ENCODE measurements around the gene SLX4IP. TPM values are rescaled to one million over a fixed set of nuclear protein-coding genes. Genes with fewer than 3 reads are reported as not detected.

The SLX4IP gene
- total RNA-seq, 2 donors from 2014 or later = 3.8 to 9.1 TPM

DNA sequence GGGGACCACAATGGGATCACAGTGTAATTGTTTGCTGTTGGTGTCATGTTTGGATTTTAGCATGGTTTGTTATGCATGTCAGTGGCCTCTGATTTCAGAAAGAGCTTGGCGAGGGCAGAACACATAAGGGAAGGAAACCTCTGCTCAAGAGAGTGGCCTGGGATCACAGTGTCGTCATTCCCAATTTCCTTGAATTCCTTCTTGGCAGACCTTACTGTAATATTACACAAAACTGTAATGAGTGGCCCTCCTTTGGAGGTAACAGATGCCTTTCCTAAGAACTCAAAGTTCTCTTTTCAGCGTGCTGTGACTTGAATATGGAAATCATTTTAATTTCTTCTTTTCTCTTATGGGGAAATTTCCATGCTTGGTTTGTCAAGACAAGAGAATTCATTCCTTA is 191.8 kb downstream of the SLX4IP start:
- Mint-ChIP-seq H3K9me3 (peaks cover 0 to 4% of the 10 kb centered on the region in 2 donors), H3K27ac (no peak overlapping the region), H3K36me3 (peaks cover 12 to 23% of the 10 kb centered on the region in 2 donors)
- ATAC-seq (no peak), DNase-seq (ENCODE audit: low spot score in 2 of 2) (no peak)

DNA sequence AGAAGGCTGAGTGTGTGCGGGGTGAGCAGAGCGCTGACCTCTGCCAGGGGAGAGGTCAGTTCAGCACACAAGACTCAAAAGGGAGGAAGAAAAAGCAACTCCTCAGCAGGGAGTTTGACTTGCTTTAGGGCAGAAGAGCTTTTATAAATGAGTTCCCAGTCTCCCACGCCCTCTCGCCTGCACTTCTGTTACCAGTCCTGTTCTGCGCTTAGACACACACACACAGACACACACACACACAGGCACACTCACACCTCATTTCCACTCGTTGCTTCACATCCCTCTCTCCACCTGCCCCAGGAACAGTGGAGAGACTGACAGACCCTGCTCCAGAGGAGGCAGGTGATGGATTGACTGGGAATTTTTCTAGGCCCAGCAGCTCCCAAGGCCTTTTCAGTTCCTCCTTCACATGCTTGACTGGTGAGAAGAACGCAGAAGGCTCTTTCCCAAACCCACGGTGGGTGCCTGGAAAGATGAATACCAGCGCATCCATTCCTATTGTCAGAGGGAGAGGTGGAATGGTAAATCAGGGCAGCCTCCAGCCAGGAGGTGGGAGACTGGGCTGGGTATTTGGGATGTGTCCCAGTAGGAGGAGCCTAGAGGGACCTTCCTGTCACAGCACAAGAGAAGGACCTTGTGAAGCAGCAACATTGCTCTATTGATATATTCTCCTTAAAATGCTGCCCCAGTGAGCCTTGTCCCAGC is 195.0 kb downstream of the SLX4IP start:
- H3K27ac Mint-ChIP-seq = peak overlapping the region in 1 of 2 donors; percentile 72
- ATAC-seq (no peak), DNase-seq (ENCODE audit: low spot score in 2 of 2) (no peak)
- no peaks in the 10 kb centered on the region for H3K36me3 Mint-ChIP-seq
- no peaks in the 10 kb centered on the region for H3K9me3 Mint-ChIP-seq

DNA sequence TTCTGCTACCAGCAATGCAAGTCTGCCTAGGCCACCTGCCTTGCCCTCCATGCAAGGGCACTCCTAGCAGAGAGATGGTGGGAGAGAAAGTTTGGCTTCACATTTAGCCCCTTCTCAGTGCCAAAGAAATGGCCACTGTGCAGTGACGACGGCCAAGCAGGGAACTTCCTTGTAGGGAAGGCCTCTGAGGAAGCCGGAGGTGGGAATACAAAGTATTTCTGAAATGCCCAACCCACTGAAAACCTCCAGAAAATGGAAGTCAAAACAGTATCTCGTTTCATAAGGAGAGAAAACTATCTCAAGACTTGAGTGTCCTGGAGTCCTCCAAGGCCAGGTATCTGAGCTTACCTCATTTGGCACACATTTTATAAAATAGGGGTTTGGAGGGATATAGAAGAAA is 196.0 kb downstream of the SLX4IP start:
- no peak for ATAC-seq
- Mint-ChIP-seq H3K9me3 (no peaks in the 10 kb centered on the region), H3K36me3 (no peaks in the 10 kb centered on the region), H3K27ac (no peak overlapping the region)
- no peak for DNase-seq (ENCODE audit: low spot score in 2 of 2)

DNA sequence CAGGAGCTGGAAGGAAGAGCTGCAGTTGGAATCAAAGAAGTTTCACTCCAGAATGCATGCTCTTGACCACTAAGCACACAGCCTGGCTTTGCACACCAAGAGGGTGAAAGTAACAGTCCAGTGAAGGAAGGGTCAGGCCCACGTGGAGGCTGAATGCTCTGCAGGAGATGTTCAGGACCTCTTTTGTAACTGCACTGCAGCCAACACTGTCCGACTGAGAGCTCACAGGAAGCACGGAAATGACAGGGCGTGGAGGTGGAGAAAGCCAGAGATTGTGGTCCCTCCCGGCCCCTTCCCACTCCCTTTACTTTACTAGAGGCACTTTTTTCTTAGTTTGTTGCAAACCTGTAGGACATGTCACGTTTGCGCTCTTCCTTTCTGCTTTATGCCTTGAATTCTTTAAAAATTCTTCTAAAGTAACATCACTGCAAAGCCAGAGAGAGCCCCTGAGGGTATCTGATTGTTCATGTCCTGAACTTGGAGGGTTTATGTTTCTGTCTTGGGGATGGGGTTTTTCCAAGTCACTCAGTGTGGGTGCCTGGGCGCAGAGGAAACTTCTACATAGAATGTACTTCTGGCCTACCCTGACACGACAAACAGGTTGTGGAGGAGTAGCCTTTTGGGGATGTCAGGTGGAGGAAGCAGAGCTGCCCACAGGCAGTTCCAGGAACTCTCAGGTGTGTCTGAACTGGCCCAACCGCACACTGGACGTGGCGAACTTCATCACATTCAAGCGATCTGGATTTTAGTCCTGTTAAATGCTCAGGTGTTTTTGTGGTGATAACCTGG is 197.8 kb downstream of the SLX4IP start:
- DNase-seq (ENCODE audit: low spot score in 2 of 2) = no peak
- no peak overlapping the region for H3K27ac Mint-ChIP-seq
- H3K36me3 Mint-ChIP-seq = no peaks in the 10 kb centered on the region
- H3K9me3 Mint-ChIP-seq = no peaks in the 10 kb centered on the region
- ATAC-seq = no peak

DNA sequence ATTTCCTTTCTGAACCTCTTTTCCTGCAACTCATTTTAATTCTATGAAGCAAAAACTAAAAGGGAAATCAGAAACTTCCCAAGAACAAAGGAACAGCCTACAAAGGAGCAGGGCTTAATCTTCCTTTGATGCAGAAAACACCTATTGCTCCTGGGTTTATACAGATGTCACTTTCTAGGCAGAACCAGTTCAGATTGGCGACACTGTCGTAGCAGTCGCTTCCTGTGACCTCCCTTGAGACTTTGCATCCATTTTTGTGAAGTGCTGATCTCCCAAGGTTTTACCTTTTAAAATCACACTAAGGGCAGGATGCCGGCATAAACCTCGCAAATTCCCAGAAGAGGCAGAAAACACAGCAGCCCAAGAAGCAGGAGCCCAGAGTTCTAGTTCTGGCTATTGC is 198.6 kb downstream of the SLX4IP start:
- Mint-ChIP-seq H3K36me3 (no peaks in the 10 kb centered on the region), H3K9me3 (no peaks in the 10 kb centered on the region), H3K27ac (no peak overlapping the region)
- no peak for DNase-seq (ENCODE audit: low spot score in 2 of 2)
- peak in 1 of 2 donors; percentile 35 for ATAC-seq

DNA sequence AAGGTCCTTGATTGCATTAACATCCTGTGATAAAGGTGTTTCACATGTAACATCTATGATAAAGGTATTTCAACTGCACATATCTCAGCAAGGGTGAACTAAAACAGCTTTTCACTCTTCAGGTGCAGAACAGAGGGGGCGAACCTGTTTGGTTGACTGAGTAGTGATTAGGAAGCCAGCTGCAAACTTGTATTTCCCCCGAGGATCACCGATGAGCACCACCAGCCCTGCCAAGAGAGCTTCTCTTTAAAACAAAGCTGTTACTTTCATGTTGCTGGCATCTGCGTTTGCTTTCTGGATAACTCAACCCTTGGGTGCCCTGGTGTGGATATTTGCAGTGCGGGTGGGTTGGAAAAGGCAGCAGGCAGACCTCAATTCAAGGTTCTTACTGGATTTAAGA is 199.1 kb downstream of the SLX4IP start:
- DNase-seq (ENCODE audit: low spot score in 2 of 2) (no peak), ATAC-seq (no peak)
- Mint-ChIP-seq H3K36me3 (no peaks in the 10 kb centered on the region), H3K9me3 (no peaks in the 10 kb centered on the region), H3K27ac (no peak overlapping the region)

DNA sequence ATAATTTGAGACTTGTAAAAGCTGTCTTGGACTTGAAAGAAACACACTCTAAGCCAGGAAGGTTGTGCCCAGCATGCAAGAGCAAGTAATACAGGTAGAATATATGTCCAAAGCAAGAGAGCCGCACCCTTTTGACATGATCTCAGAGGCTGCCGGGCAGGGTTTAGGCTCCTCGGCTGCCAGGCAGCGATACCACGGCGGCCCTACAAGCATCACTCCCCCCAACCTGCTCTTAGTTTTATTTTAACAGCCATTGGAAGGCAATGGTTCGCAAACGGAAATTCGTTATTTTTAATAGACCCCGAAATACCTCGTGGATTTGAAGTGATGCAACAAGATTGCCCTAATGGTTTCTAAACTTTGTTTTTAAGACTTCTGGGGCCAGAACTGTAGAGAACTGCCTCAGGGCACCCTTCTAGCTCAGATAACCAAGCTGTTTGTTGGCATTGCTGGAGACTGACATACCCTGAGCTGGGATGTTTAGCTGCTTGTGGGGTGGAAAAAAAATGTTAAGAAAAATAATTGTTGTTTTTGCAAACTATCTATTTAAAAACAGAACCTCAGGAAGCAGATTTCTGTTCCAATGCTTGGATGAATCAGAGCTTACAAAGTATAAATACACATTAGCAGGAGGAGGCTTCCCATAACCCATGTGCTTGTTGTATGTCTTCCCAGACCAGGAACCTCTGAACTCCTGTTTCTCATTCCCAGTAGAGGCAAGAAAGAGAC is 199.7 kb downstream of the SLX4IP start:
- Mint-ChIP-seq H3K36me3 (no peaks in the 10 kb centered on the region), H3K27ac (no peak overlapping the region), H3K9me3 (no peaks in the 10 kb centered on the region)
- ATAC-seq = no peak
- no peak for DNase-seq (ENCODE audit: low spot score in 2 of 2)

DNA sequence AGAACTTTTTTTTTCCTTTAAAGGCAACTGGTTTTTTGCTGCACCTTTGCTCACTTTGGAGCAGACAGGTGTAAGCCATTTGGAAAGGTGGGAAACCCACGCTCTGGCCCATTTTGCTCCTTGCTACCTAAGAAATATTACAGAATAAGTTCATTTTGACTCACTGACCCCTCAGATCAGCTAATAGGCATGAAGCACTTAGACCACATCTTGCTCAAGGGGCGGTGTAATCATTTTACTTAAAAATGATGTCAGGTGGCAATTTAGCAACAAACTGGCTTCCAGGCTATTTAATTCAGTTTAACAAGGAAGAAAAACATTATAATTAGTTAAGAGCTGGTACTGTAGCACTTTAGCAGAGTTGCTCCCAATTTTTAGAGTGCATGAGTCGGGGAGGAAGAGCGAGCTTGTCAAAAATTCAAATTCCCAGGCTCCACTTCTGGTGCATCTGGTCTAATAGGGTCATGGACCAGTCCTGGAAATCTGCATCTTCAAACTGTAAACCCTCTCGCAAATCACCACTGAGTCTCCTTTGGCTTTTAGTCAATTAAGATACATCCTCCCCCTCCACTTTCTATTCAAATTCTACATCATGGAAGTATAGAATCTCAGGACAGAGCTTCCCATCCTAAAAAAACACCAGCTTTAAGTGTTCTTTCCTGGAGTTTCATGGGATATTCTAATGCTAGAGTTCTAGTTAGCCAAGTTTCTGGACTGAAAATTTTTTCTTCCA is 200.5 kb downstream of the SLX4IP start:
- ATAC-seq (no peak), DNase-seq (ENCODE audit: low spot score in 2 of 2) (no peak)
- Mint-ChIP-seq H3K36me3 (no peaks in the 10 kb centered on the region), H3K9me3 (no peaks in the 10 kb centered on the region), H3K27ac (no peak overlapping the region)

DNA sequence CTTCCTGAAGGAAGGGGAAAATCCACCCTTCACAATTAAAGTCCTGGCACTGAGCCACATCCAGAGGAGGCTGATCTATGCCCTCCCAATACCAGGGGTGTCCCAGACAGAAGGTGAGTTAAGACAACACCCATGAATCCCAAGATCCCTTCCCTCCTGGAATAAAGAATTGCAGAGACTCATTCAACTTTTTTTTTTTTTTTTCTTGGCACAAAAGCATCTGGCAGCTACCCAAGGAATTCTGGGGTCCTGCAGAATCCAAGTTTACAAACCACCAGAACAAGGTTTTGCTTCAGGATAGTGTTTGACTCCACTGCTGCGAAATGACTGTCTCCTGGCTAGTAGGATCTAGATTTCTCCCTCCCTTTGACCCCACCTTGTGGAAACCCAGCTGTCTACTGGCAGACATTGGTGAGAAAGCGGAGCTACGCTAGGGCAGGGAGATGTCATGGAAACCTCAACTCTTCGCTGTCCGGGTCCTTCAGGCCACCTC is 201.3 kb downstream of the SLX4IP start:
- Mint-ChIP-seq H3K27ac (no peak overlapping the region), H3K36me3 (no peaks in the 10 kb centered on the region), H3K9me3 (no peaks in the 10 kb centered on the region)
- DNase-seq (ENCODE audit: low spot score in 2 of 2) (no peak), ATAC-seq (no peak)

DNA sequence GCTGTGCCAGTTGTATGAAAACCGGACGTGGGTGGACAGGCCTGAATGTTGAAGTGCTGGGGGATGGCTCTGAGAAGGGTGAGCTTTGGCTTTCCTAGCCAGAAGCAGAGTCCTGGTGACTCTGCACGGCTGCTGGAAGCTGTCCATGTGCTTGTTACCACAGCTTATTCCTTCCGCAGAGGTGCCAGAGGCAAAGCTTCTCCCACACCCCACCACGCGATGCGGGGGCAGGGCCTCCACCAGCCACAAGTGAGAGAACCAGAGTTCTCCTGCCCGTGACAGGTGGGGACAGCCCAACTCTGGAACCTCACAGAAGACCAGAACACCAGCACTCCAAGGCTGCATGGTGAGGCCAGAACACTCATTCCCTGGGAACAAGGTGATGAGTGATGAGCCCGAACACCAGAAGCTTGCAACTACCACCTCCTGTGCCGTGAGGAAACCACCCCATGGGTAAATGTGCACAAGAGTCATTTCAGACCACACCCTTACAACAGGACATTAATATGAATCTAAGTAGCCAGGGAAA is 202.0 kb downstream of the SLX4IP start:
- Mint-ChIP-seq H3K27ac (no peak overlapping the region), H3K9me3 (no peaks in the 10 kb centered on the region), H3K36me3 (no peaks in the 10 kb centered on the region)
- DNase-seq (ENCODE audit: low spot score in 2 of 2) = no peak
- ATAC-seq = no peak

DNA sequence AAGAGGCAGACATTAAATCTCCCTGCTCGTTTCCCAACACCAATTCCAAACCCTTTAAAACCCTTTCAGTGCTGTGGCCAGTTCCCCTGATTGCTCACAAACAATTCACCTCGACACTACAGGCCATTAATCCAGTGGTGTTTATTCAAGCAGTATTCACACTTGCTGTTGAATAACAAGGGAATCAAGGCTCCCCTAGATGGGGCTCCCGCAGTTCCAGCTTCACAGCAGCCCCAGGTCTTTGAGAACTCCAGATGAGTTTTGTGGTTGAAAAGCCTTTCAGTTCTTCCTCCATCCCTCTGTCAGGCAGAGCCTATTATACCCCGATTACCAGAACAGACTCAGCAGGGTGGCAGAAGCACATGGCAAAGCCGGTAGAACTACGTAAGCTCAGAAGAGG is 202.5 kb downstream of the SLX4IP start:
- Mint-ChIP-seq H3K27ac (no peak overlapping the region), H3K36me3 (no peaks in the 10 kb centered on the region), H3K9me3 (no peaks in the 10 kb centered on the region)
- DNase-seq (ENCODE audit: low spot score in 2 of 2) = no peak
- no peak for ATAC-seq

DNA sequence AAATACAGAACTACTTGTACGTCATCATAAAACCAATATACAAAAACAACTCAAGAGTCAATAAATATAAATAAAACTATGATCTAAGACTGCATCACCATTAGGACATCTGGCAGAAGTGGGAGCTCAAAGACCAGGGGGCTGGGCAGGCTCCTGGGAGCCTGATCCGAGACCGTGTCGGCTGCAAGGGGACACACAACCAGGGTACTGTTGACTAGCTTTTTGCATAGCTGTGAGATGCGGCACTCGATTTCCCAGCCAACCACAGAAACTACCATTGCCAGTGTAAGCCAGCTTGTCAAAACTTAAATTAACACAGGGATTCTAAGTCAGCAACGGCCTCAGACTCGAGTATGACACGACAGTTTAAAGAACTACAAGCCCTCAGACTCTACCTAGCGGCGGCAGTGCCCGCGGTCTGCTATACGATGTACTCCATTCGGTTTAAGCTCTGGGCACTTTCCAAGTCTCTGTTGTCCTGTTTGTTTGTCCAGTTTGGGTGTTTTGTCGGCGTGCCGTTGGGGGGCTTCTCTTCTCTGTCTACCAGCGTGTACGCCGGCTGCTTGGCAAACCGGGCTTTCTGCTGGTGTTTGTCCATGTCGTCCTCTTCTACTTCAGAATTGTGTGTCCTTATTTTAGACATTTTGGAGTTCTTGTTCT is 204.1 kb downstream of the SLX4IP start:
- ATAC-seq = no peak
- Mint-ChIP-seq H3K27ac (peak overlapping the region in 1 of 2 donors; percentile 14), H3K36me3 (no peaks in the 10 kb centered on the region), H3K9me3 (no peaks in the 10 kb centered on the region)
- DNase-seq (ENCODE audit: low spot score in 2 of 2) = no peak

DNA sequence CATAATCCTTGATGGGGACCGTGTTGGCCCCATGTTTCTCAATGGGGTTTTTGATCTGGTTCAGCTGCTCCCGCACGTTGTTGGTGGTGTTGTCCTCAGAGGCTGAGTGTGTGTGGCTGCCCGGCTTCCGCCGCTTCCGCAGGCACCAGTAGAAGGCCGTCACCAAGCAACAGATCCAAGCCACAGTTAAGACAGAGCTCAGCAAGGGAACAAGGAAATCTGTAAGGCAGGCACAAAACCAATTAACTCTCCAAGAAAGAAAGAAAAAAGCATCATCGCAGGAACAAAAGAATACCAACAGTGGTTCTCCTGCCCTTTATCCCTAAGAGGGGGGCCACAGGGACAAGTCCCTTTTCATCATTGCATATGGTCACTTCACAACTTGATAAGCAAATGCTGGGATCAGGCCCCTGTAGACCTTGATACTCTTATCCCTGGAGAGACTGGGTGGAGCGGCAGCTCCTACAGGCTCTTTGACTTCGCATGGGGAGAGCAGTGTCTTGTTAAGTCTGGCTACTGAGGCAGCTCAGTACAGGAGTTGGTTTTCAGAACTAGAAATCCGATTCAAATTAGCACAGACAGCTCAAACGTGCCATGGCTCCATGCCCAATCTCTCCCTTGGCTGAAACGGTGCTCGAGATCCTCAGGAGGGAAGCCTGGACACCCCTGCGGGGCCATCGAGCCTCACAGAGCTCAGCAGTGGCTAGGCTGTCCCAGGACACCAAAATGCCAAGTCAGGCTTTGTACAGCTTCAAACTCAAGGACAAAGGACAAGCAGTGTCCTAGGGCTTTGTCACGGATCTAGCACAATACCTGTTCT is 204.8 kb downstream of the SLX4IP start:
- Mint-ChIP-seq H3K9me3 (no peaks in the 10 kb centered on the region), H3K36me3 (no peaks in the 10 kb centered on the region), H3K27ac (no peak overlapping the region)
- no peak for ATAC-seq
- no peak for DNase-seq (ENCODE audit: low spot score in 2 of 2)

DNA sequence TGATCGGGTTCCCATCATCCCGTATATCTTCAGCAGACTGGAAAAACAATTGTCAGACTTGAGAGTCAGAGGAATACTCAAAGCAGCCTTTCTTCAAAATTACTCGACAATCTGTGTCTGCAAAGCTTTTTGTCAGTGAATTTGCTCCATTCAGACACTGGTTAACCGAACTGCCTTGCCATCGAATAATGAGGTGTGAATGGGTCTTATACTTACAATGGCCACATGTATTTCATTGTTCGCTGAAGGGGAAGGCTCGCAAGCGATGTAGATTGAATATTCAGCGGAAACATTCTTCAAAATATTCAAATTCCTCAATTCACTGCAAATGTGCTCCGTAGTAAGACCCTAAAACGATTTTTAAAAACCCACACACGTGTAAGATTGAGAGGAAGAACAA is 205.8 kb downstream of the SLX4IP start:
- no peak for ATAC-seq
- no peak overlapping the region for H3K27ac Mint-ChIP-seq
- DNase-seq (ENCODE audit: low spot score in 2 of 2) = no peak

DNA sequence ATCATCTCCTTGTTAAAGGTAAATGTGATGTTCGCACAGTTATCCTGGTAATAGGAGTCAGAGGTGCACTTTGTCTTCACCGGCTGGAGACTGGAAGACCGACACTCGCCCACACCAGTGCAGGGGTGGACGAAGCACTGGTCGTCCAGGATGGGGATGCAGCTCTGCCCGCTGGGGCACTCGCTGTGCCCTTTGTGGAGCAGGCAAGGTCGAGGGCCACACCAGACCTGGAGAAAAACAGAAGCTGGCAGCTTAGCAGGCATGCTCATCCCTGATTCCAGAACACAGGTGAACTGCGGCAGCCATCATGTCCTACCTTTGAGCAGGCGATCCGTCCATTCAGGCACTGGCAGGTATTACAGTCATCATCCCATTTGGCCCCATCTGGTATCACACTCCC is 206.4 kb downstream of the SLX4IP start:
- no peak overlapping the region for H3K27ac Mint-ChIP-seq
- no peaks in the 10 kb centered on the region for H3K36me3 Mint-ChIP-seq
- no peaks in the 10 kb centered on the region for H3K9me3 Mint-ChIP-seq
- DNase-seq (ENCODE audit: low spot score in 2 of 2) (no peak), ATAC-seq (no peak)

More for the DNA sequence above, 205.8 kb downstream of the SLX4IP start:
- Mint-ChIP-seq H3K36me3 (no peaks in the 10 kb centered on the region), H3K9me3 (no peaks in the 10 kb centered on the region)
